ENCODE results near the gene DAB2.

DAB2 gene

GRCh38 chr5:39424736-39425637 is at the start of gene DAB2:
Gene DAB2 (minus strand): TSS chr5:39424980. CDS start chr5:39394320, 30,660 bp downstream.
- H3K9ac ChIP-seq (ENCODE audit: low read length) = no peak within 1 kb of the TSS
- H4K20me1 ChIP-seq (ENCODE audit: low read depth, low read length) = no peaks in the 10 kb centered on the region
- H3K4me2 ChIP-seq (ENCODE audit: low read depth, low read length, poor library complexity, severe bottlenecking) = no peak within 1 kb of the TSS
- no peaks in the 10 kb centered on the region for H3K9me2 ChIP-seq (replicated peaks; ENCODE audit: insufficient read depth, low read length)
- no peaks in the 10 kb centered on the region for H3K36me3 ChIP-seq (ENCODE audit: low read length)
- TF ChIP-seq EZH2phosphoT487 (conservative IDR thresholded peaks at IDR 0.05; ENCODE audit: low read length) (no peak), CTCF (IDR thresholded peaks at IDR 0.05; ENCODE audit: insufficient read depth, low read length, poor library complexity, severe bottlenecking) (no peak)
- H3K9me3 ChIP-seq (ENCODE audit: insufficient read depth, low read length) = no peaks in the 10 kb centered on the region
- no peaks in the 10 kb centered on the region for H3K27me3 ChIP-seq (ENCODE audit: low read length)
- no peaks in the 10 kb centered on the region for H3F3A ChIP-seq (ENCODE audit: insufficient read depth)
- no peaks in the 10 kb centered on the region for H3K79me2 ChIP-seq (ENCODE audit: insufficient read depth, low read length)
- no peak within 1 kb of the TSS for H3K4me3 ChIP-seq (ENCODE audit: insufficient read depth, low read length, poor library complexity, severe bottlenecking)
- no peak within 1 kb of the TSS for H2AFZ ChIP-seq (ENCODE audit: low read depth, low read length, severe bottlenecking)
- H3K27ac ChIP-seq (ENCODE audit: low read depth, low read length) = no peak within 1 kb of the TSS

DNA sequence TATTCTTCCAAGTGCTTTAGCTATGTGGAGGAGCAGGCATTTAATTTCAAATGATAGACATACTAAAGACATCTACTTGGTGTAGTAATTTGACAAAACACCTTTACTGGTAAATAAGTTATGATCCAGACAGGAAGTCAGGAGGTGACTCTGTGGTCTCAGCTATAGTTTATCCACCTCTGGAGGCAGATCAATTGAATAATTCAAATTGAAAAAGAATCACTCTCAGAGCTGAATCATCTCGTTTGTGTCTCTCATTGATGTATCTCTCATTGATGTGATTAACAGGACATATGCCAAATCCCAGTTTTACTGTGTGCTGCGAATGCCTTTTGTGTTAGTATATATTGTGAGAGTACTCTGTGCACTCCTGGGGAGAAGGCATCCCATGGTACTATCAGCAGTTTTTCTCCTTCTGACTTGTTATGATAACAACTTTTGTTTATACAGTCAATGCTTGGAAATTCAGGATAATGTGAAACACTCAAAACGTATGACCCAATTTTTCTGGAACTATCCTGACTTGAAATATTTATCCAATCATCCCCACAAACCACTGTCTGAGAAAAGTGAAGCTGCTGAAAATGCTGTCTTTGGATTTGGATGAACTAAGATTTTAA is 48.5 kb upstream of the DAB2 start:
- no peak overlapping the region for H3K4me3 ChIP-seq (ENCODE audit: insufficient read depth, low read length, poor library complexity, severe bottlenecking)
- H3K9me2 ChIP-seq (replicated peaks; ENCODE audit: insufficient read depth, low read length) = no peaks in the 10 kb centered on the region

DNA sequence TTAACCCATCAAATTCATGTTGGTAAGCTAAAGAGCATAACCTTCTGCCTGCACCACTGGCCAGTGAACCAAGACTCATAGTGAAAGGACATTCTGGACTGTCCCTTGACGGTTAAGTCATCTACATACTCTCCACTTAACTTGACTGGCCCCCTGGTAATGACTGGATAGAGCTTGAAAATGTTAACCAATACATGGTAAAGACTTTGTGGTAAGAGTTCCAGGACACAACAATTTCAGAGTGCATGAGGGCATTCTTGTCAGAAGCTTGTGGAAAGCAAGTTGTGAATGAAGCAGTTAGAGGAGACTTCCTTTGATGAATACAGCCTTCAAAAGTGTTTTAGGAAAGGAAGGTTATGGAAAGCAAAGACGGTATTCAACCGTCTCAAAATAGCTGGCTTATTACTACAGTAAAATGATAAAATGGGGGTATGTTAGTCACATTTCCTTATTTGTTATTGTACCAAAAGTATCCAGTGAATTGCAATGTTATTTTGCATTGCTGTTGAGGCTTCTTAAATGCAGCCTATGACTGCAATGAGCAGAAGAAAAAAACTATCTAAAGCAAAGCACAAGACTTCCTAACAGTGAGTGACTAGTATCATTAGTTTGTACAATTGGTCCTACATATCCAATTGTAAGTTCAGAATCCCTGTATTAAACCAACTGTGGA is 47.2 kb upstream of the DAB2 start:
- Histone ChIP-seq H4K20me1 (ENCODE audit: low read depth, low read length) (no peaks in the 10 kb centered on the region), H3K27me3 (ENCODE audit: low read length) (no peaks in the 10 kb centered on the region), H3K9ac (ENCODE audit: low read length) (no peak overlapping the region), H3K4me3 (ENCODE audit: insufficient read depth, low read length, poor library complexity, severe bottlenecking) (no peak overlapping the region), H3F3A (ENCODE audit: insufficient read depth) (no peaks in the 10 kb centered on the region), H2AFZ (ENCODE audit: low read depth, low read length, severe bottlenecking) (no peak overlapping the region), H3K4me2 (ENCODE audit: low read depth, low read length, poor library complexity, severe bottlenecking) (no peak overlapping the region), H3K27ac (ENCODE audit: low read depth, low read length) (no peak overlapping the region), H3K79me2 (ENCODE audit: insufficient read depth, low read length) (no peaks in the 10 kb centered on the region), H3K36me3 (ENCODE audit: low read length) (no peaks in the 10 kb centered on the region), H3K9me2 (replicated peaks; ENCODE audit: insufficient read depth, low read length) (no peaks in the 10 kb centered on the region), H3K9me3 (ENCODE audit: insufficient read depth, low read length) (no peaks in the 10 kb centered on the region)
- TF ChIP-seq CTCF (IDR thresholded peaks at IDR 0.05; ENCODE audit: insufficient read depth, low read length, poor library complexity, severe bottlenecking) (no peak), EZH2phosphoT487 (conservative IDR thresholded peaks at IDR 0.05; ENCODE audit: low read length) (no peak)

More for the DNA sequence above, 48.5 kb upstream of the DAB2 start:
- H4K20me1 ChIP-seq (ENCODE audit: low read depth, low read length) = no peaks in the 10 kb centered on the region
- no peak overlapping the region for H3K4me2 ChIP-seq (ENCODE audit: low read depth, low read length, poor library complexity, severe bottlenecking)
- H2AFZ ChIP-seq (ENCODE audit: low read depth, low read length, severe bottlenecking) = no peak overlapping the region
- TF ChIP-seq EZH2phosphoT487 (conservative IDR thresholded peaks at IDR 0.05; ENCODE audit: low read length) = no peak
- no peak for TF ChIP-seq CTCF (IDR thresholded peaks at IDR 0.05; ENCODE audit: insufficient read depth, low read length, poor library complexity, severe bottlenecking)
- H3K36me3 ChIP-seq (ENCODE audit: low read length) = no peaks in the 10 kb centered on the region
- H3K27ac ChIP-seq (ENCODE audit: low read depth, low read length) = no peak overlapping the region
- no peak overlapping the region for H3K9ac ChIP-seq (ENCODE audit: low read length)
- no peaks in the 10 kb centered on the region for H3K79me2 ChIP-seq (ENCODE audit: insufficient read depth, low read length)
- no peaks in the 10 kb centered on the region for H3K27me3 ChIP-seq (ENCODE audit: low read length)
- no peaks in the 10 kb centered on the region for H3F3A ChIP-seq (ENCODE audit: insufficient read depth)
- no peaks in the 10 kb centered on the region for H3K9me3 ChIP-seq (ENCODE audit: insufficient read depth, low read length)

All from SU-DHL-6 (cell line).